GM21737 (cell line): ENCODE results near the gene KCNN3.
A peak's percentile ranks its signal among the peaks of the same experiment; 100 is the strongest.

Source experiments
- ATAC-seq: cut with Tn5 transposase; IDR thresholded peaks from one replicate; pipeline ENCODE4 v1.9.1; 2021; ENCODE audit warnings: mild to moderate bottlenecking, moderate library complexity; ENCODE audit not compliant: unreplicated experiment

KCNN3 gene

GRCh38 chr1:154880671-154881070, 10.6 kb upstream of the KCNN3 start:
- ATAC-seq: no peak

- no peak for ATAC-seq
Observed at GRCh38 chr1:154879038-154879421, 8.9 kb upstream of the KCNN3 start.

- peak; percentile 47 for ATAC-seq
Observed at GRCh38 chr1:154878371-154879037, 8.4 kb upstream of the KCNN3 start.

- ATAC-seq: no peak
Observed at GRCh38 chr1:154877370-154877974, 7.4 kb upstream of the KCNN3 start.

- no peak for ATAC-seq
Observed at GRCh38 chr1:154876842-154877369, 6.8 kb upstream of the KCNN3 start.

- no peak for ATAC-seq
Observed at GRCh38 chr1:154874465-154874864, 4.4 kb upstream of the KCNN3 start.

- ATAC-seq: no peak
Observed at GRCh38 chr1:154873321-154873950, 3.4 kb upstream of the KCNN3 start.

GRCh38 chr1:154871374-154871773, 1.3 kb upstream of the KCNN3 start:
- no peak for ATAC-seq

GRCh38 chr1:154870734-154871133, 653 bp upstream of the KCNN3 start:
- no peak for ATAC-seq

- no peak for ATAC-seq
Observed at GRCh38 chr1:154869351-154870114, 548 bp downstream of the KCNN3 start.

GRCh38 chr1:154867841-154868605, 2.1 kb downstream of the KCNN3 start:
- ATAC-seq: no peak

GRCh38 chr1:154867064-154867825, 2.8 kb downstream of the KCNN3 start:
- ATAC-seq: no peak

- no peak for ATAC-seq
Observed at GRCh38 chr1:154866257-154867063, 3.6 kb downstream of the KCNN3 start.

GRCh38 chr1:154865442-154866256, 4.4 kb downstream of the KCNN3 start:
- no peak for ATAC-seq

- ATAC-seq: no peak
Observed at GRCh38 chr1:154864189-154864975, 5.7 kb downstream of the KCNN3 start.

GRCh38 chr1:154863315-154864174, 6.5 kb downstream of the KCNN3 start:
- peak; percentile 18 for ATAC-seq
